Peyer's patch (tissue), 4 donors: ENCODE measurements around the gene MASP1.

ENCODE experiments used
- POLR2A ChIP-seq, 2 donors: fragments of 450-650 bp; IDR thresholded peaks; one replicate each; pipeline ENCODE4 v1.5.1; 2017; ENCODE audit warnings: antibody characterized with exemption in 2 of 2, mild to moderate bottlenecking in 2 of 2, moderate library complexity in 2 of 2
- TF ChIP-seq, protein P1 (sequence below), 6 experiments: fragments of 450-650 bp in 4 of 6; fragments of 200-600 bp in 2 of 6; sonication (generic) in 1 of 6; IDR thresholded peaks; one replicate each; pipeline ENCODE4 v1.5.1; 2017 to 2019; ENCODE audit warnings: antibody characterized with exemption in 6 of 6, mild to moderate bottlenecking in 3 of 6, moderate library complexity in 1 of 6

DNA sequence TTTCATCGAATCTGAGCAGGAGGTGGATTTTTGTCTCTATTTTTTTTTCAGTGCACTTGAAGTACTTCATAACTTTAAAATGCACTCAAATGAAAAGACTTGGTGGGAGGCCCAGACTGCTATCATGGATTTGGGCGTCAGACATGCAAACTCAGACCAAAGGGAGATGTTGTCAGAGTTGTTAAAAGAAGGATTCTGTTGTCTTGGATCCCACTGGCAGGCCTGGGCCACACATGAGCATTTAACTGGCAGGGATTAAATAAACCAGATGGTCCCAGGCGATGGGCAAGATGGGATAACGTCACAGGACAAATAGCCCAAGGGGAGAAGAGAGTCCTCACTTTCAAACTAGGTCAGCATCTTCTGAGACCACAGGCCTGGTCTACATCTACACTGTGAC, 78.8 kb downstream of the MASP1 start:
- TF ChIP-seq, protein P1, sequence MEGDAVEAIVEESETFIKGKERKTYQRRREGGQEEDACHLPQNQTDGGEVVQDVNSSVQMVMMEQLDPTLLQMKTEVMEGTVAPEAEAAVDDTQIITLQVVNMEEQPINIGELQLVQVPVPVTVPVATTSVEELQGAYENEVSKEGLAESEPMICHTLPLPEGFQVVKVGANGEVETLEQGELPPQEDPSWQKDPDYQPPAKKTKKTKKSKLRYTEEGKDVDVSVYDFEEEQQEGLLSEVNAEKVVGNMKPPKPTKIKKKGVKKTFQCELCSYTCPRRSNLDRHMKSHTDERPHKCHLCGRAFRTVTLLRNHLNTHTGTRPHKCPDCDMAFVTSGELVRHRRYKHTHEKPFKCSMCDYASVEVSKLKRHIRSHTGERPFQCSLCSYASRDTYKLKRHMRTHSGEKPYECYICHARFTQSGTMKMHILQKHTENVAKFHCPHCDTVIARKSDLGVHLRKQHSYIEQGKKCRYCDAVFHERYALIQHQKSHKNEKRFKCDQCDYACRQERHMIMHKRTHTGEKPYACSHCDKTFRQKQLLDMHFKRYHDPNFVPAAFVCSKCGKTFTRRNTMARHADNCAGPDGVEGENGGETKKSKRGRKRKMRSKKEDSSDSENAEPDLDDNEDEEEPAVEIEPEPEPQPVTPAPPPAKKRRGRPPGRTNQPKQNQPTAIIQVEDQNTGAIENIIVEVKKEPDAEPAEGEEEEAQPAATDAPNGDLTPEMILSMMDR (IDR thresholded peaks at IDR 0.05): no peak
- TF ChIP-seq POLR2A (IDR thresholded peaks at IDR 0.05): no peak
